ENCODE measurements around the gene ITPR3.

DNA sequence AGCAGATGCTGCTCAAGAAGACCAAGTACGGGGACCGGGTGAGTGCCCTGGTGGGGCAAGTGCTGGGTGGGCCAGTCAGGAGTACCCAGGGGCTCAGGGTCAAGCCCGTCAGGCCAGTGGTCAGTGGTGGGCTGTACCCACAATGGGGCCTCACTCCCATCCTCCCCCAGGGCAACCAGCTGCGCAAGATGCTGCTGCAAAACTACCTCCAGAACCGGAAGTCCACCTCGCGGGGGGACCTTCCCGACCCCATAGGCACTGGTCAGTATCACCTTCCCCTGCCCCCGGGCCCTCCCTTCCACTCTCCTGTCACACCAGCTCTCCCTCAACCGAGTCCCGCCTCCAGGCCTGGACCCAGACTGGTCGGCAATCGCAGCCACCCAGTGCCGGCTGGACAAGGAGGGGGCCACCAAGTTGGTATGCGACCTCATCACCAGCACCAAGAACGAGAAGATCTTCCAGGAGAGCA, 63.3 kb downstream of the ITPR3 start:
- TF ChIP-seq, protein P1, sequence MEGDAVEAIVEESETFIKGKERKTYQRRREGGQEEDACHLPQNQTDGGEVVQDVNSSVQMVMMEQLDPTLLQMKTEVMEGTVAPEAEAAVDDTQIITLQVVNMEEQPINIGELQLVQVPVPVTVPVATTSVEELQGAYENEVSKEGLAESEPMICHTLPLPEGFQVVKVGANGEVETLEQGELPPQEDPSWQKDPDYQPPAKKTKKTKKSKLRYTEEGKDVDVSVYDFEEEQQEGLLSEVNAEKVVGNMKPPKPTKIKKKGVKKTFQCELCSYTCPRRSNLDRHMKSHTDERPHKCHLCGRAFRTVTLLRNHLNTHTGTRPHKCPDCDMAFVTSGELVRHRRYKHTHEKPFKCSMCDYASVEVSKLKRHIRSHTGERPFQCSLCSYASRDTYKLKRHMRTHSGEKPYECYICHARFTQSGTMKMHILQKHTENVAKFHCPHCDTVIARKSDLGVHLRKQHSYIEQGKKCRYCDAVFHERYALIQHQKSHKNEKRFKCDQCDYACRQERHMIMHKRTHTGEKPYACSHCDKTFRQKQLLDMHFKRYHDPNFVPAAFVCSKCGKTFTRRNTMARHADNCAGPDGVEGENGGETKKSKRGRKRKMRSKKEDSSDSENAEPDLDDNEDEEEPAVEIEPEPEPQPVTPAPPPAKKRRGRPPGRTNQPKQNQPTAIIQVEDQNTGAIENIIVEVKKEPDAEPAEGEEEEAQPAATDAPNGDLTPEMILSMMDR (IDR thresholded peaks at IDR 0.05): no peak
- TF ChIP-seq POLR2A (IDR thresholded peaks at IDR 0.05): no peak
